K562 (cell line): ENCODE data around the gene PDE4D. TPM values are rescaled to one million over a fixed set of nuclear protein-coding genes. Genes with fewer than 3 reads are reported as not detected.

Source experiments
- ATAC-seq: fragments of 200-7000 bp; cut with Tn5 transposase; 3 replicates; pipeline ENCODE4 v1.9.1; 2020; ENCODE audit warnings: moderate library complexity
- BruUV-seq: library from RNA; stranded (reverse); fragments of 400-500 nt; replicated peaks from 2 replicates; lab custom pipeline; 2021; lab: Mats Ljungman, UMichigan
- CTCF ChIA-PET: fragments of 300-600 bp; formaldehyde crosslinking; extraction: SDS; loops from one replicate; lab custom pipeline; 2021; ENCODE audit warnings: low intra/inter-chr PET ratio; lab: Yijun Ruan, JAX
- POLR2A ChIA-PET: fragments of 300-600, 350-650 bp; sonication (Branson Sonifier 250); formaldehyde crosslinking; extraction: SDS; loops from one replicate; lab custom pipeline; 2021; ENCODE audit warnings: antibody characterized with exemption, inconsistent platforms; lab: Yijun Ruan, JAX
- DNase-seq, 4 experiments: peaks; one replicate each; pipeline versions ENCODE4 v3.0.0 to v3.0.0-alpha.2; 2011 to 2018; ENCODE audit warnings: low spot score in 3 of 4, mixed read lengths in 3 of 4; ENCODE audit errors: extremely low read depth in 1 of 4
- FAIRE-seq: peaks from 2 replicates; lab custom pipeline; 2011; peaks lifted over from hg19 to GRCh38; lab: Jason Lieb, UNC
- H2AFZ ChIP-seq: 2 replicates; pipeline ENCODE4 v1.6.0; 2011; ENCODE audit warnings: low read depth, low read length, control low read depth, inconsistent platforms
- H3K27ac ChIP-seq: fragments of 200-600 bp; 3 replicates; pipeline ENCODE4 v1.8.0; 2011; ENCODE audit warnings: low read depth, mild to moderate bottlenecking, control low read depth, inconsistent platforms, low read length, moderate library complexity, mixed read lengths; ENCODE audit errors: extremely low read depth
- H3K27me3 ChIP-seq, 2 experiments: fragments of 300-600 bp in 1 of 2; 2 replicates in 1 of 2; 3 replicates in 1 of 2; pipeline versions ENCODE4 v1.6.0 to v1.8.0; 2011; ENCODE audit warnings: inconsistent platforms in 2 of 2, low read length in 2 of 2, mild to moderate bottlenecking in 1 of 2, mixed read lengths in 1 of 2, moderate library complexity in 1 of 2; ENCODE audit not compliant: control insufficient read depth in 2 of 2, insufficient read depth in 2 of 2
- H3K36me3 ChIP-seq: fragments of 300-600 bp; 3 replicates; pipeline ENCODE4 v1.8.0; 2011; ENCODE audit warnings: mild to moderate bottlenecking, low read length, inconsistent platforms; ENCODE audit not compliant: control insufficient read depth, insufficient read depth
- H3K4me1 ChIP-seq, 2 experiments: fragments of 200-600 bp in 1 of 2; replicated peaks in 1 of 2; 2 replicates in 1 of 2; 3 replicates in 1 of 2; pipeline versions ENCODE4 v1.5.1 to v1.8.0; 2011; ENCODE audit warnings: inconsistent platforms in 2 of 2, low read length in 2 of 2, mild to moderate bottlenecking in 1 of 2, mixed read lengths in 1 of 2, moderate library complexity in 1 of 2; ENCODE audit not compliant: control insufficient read depth in 2 of 2, insufficient read depth in 2 of 2
- H3K4me2 ChIP-seq: 2 replicates; pipeline ENCODE4 v1.6.1; 2011; ENCODE audit warnings: low read length, control low read depth, inconsistent platforms, mixed read lengths; ENCODE audit not compliant: insufficient read depth
- H3K4me3 ChIP-seq: fragments of 200-600 bp; sonication (generic), shearing (Covaris generic); 2 replicates; pipeline ENCODE4 v1.5.1; 2016; ENCODE audit warnings: control low read depth, inconsistent platforms
- H3K79me2 ChIP-seq: fragments of 200-600 bp; 3 replicates; pipeline ENCODE4 v1.8.0; 2011; ENCODE audit warnings: low read length, inconsistent platforms; ENCODE audit not compliant: control insufficient read depth, insufficient read depth
- H3K9ac ChIP-seq, 2 experiments: 2 replicates each; pipeline versions ENCODE4 v1.6.0 to v1.6.1; 2011; ENCODE audit warnings: low read depth in 2 of 2, low read length in 2 of 2, control low read depth in 1 of 2, inconsistent platforms in 1 of 2, mild to moderate bottlenecking in 1 of 2, mixed read lengths in 1 of 2; ENCODE audit not compliant: insufficient read depth in 1 of 2
- H3K9me1 ChIP-seq: one replicate; pipeline ENCODE4 v1.6.0; 2011; ENCODE audit warnings: inconsistent platforms, mild to moderate bottlenecking, low read length, moderate library complexity; ENCODE audit not compliant: control insufficient read depth, insufficient read depth
- H3K9me3 ChIP-seq: replicated peaks from 2 replicates; pipeline ENCODE4 v1.5.1; 2011; ENCODE audit warnings: low read depth, low read length, inconsistent platforms; ENCODE audit not compliant: control insufficient read depth, insufficient read depth
- H4K20me1 ChIP-seq: replicated peaks from 2 replicates; pipeline ENCODE4 v1.6.1; 2011; ENCODE audit warnings: low read length, inconsistent platforms, mixed read lengths; ENCODE audit not compliant: control insufficient read depth, insufficient read depth
- CHD1 ChIP-seq: fragments of 200-600 bp; sonication (generic); IDR thresholded peaks from one replicate; pipeline ENCODE4 v1.6.1; 2012; ENCODE audit warnings: mild to moderate bottlenecking, moderate library complexity, low read length, inconsistent platforms
- CXXC5 ChIP-seq: fragments of 250-450 bp; sonication (Bioruptor Pico); IDR thresholded peaks from 2 replicates; pipeline ENCODE4 v1.8.0; 2022; ENCODE audit warnings: inconsistent platforms, mild to moderate bottlenecking, moderate library complexity
- IFI16 ChIP-seq: fragments of 250-450 bp; sonication (Bioruptor Pico); IDR thresholded peaks from 2 replicates; pipeline ENCODE4 v2.1.2; 2022; ENCODE audit warnings: mild to moderate bottlenecking, inconsistent platforms
- KAT7 ChIP-seq: sonication (generic); formaldehyde crosslinking; IDR thresholded peaks from 2 replicates; pipeline ENCODE4 v1.8.0; 2022; ENCODE audit warnings: missing genetic modification reagents, mild to moderate bottlenecking, borderline replicate concordance
- MEF2D ChIP-seq: conservative IDR thresholded peaks from 2 replicates; pipeline ENCODE4 v1.6.1; 2016; ENCODE audit warnings: low read depth, missing genetic modification characterization, missing compliant biosample characterization
- NEUROD1 ChIP-seq: fragments of 150-350 bp; IDR thresholded peaks from 2 replicates; pipeline ENCODE4 v1.6.1; 2014; ENCODE audit warnings: borderline replicate concordance, low read length, low read depth; ENCODE audit not compliant: partially characterized antibody
- PHTF2 ChIP-seq: fragments of 250-450 bp; sonication (Bioruptor Pico); IDR thresholded peaks from 2 replicates; pipeline ENCODE4 v1.5.0; 2021; ENCODE audit warnings: mild to moderate bottlenecking
- SREBF2 ChIP-seq: sonication (generic); formaldehyde crosslinking; IDR thresholded peaks from 2 replicates; pipeline ENCODE4 v1.4.0; 2020; ENCODE audit warnings: mild to moderate bottlenecking, missing genetic modification reagents
- SRSF3 ChIP-seq: fragments of 200-400 bp; formaldehyde crosslinking; IDR thresholded peaks from 2 replicates; pipeline ENCODE4 v1.6.1; 2016; ENCODE audit warnings: mild to moderate bottlenecking, low read length, moderate library complexity; ENCODE audit not compliant: insufficient read depth
- ZNF282 ChIP-seq: sonication (generic); formaldehyde crosslinking; IDR thresholded peaks from 2 replicates; pipeline ENCODE4 v1.8.1; 2023; ENCODE audit warnings: missing genetic modification reagents
- WGBS: fragments of 100-300 bp; shearing (Covaris generic); methylation state at CpG from one replicate; pipeline ENCODE4 v1.1.6; 2016; ENCODE audit warnings: low coverage, mixed read lengths; ENCODE audit not compliant: insufficient coverage; ENCODE audit errors: missing lambda C conversion rate; 5-methylcytosine and 5-hydroxymethylcytosine counted together
- in situ Hi-C: fragments of 300-500 bp; cut with MboI; formaldehyde crosslinking; loops from 4 replicates; pipeline ENCODE4 v1.15.0; 2018; ENCODE audit warnings: inconsistent platforms, mixed read lengths
- intact Hi-C: fragments of 100-400 bp; cut with micrococcal nuclease; formaldehyde crosslinking; loops from 2 replicates; pipeline ENCODE4 v1.14.2; 2022
- polyA plus RNA-seq, 8 experiments: library from polyadenylated mRNA; depleted of rRNA in 4 of 8; stranded (reverse) in 5 of 8; unstranded in 3 of 8; fragments of >200 nt; fragmentation: Nextera tagmentation in 2 of 8; fragmentation: Illumina TruSeq in 1 of 8; extraction: Ambion mirVana in 2 of 8; extraction: Trizol in 1 of 8; gene quantifications; 2 replicates each; pipeline versions ENCODE4 v1.2.1 to v1.2.3, GENCODE V29; 2011 to 2014; ENCODE audit warnings: inconsistent platforms in 1 of 8, missing spikeins in 1 of 8
- total RNA-seq, 7 experiments: library from RNA; depleted of rRNA in 6 of 7; stranded (reverse); fragments of >200 nt in 6 of 7; fragmentation: Illumina TruSeq in 2 of 7; extraction: Trizol in 2 of 7; gene quantifications; 2 replicates each; pipeline versions ENCODE4 v1.2.1 to v1.2.3, GENCODE V29; 2011 to 2021; ENCODE audit warnings: low replicate concordance in 1 of 7
- TF ChIP-seq, protein P1 (sequence below): fragments of 250-450 bp; sonication (Bioruptor Pico); IDR thresholded peaks from 2 replicates; pipeline ENCODE4 v1.4.0; 2020; ENCODE audit warnings: mild to moderate bottlenecking
- TF ChIP-seq, protein P2 (sequence below): sonication (generic); formaldehyde crosslinking; IDR thresholded peaks from 2 replicates; pipeline ENCODE4 v1.8.1; 2022; ENCODE audit warnings: missing genetic modification reagents
- TF ChIP-seq, protein P3 (sequence below): sonication (generic); formaldehyde crosslinking; IDR thresholded peaks from 2 replicates; pipeline ENCODE4 v1.8.0; 2023; ENCODE audit warnings: mild to moderate bottlenecking, missing genetic modification reagents
- TF ChIP-seq, protein P4 (sequence below): sonication (generic); formaldehyde crosslinking; IDR thresholded peaks from 2 replicates; pipeline ENCODE4 v1.8.0; 2022; ENCODE audit warnings: mild to moderate bottlenecking, missing genetic modification reagents, borderline replicate concordance

Gene PDE4D
- total and polyA plus RNA-seq, 9 of the 15 experiments (the other 6 are each of a cell fraction or from before 2014, with no cell fraction given), result 0.04 to 0.46 (median 0.13) TPM

DNA sequence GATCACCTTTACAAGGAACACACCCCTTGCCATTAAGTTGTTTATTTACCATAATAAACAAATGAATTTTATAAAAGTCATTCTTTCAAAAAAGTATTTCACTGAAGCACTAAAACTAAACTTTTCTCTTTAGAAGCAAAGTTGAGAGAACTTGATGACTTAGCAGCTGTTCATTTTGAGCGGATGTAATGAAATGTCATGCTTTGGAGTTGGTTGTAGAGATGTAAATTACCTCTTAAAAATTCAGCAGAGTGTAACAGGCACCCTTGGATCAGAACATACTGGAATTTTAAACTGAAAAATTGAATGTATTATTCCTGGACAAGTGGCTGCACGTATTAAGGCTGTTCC, 617.2 kb downstream of the PDE4D start:
- CTCF ChIA-PET, result no interaction called here
- in situ Hi-C loops, result no loop called here
- no peak for FAIRE-seq

More for the DNA sequence above, 617.2 kb downstream of the PDE4D start:
- no peaks in the 10 kb centered on the region for H3K27me3 ChIP-seq
- no peaks in the 10 kb centered on the region for H3K9me1 ChIP-seq
- H3K79me2 ChIP-seq, result no peaks in the 10 kb centered on the region
- TF ChIP-seq, protein P1, sequence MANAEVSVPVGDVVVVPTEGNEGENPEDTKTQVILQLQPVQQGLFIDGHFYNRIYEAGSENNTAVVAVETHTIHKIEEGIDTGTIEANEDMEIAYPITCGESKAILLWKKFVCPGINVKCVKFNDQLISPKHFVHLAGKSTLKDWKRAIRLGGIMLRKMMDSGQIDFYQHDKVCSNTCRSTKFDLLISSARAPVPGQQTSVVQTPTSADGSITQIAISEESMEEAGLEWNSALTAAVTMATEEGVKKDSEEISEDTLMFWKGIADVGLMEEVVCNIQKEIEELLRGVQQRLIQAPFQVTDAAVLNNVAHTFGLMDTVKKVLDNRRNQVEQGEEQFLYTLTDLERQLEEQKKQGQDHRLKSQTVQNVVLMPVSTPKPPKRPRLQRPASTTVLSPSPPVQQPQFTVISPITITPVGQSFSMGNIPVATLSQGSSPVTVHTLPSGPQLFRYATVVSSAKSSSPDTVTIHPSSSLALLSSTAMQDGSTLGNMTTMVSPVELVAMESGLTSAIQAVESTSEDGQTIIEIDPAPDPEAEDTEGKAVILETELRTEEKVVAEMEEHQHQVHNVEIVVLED (CRISPR knock-in tag), result no peak
- no peak for TF ChIP-seq MEF2D (tag)
- TF ChIP-seq, protein P2, sequence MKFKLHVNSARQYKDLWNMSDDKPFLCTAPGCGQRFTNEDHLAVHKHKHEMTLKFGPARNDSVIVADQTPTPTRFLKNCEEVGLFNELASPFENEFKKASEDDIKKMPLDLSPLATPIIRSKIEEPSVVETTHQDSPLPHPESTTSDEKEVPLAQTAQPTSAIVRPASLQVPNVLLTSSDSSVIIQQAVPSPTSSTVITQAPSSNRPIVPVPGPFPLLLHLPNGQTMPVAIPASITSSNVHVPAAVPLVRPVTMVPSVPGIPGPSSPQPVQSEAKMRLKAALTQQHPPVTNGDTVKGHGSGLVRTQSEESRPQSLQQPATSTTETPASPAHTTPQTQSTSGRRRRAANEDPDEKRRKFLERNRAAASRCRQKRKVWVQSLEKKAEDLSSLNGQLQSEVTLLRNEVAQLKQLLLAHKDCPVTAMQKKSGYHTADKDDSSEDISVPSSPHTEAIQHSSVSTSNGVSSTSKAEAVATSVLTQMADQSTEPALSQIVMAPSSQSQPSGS (CRISPR knock-in tag), result no peak
- no peak for TF ChIP-seq CHD1
- no peak for TF ChIP-seq IFI16 (CRISPR knock-in tag)
- TF ChIP-seq CXXC5 (CRISPR knock-in tag), result no peak
- TF ChIP-seq, protein P3, sequence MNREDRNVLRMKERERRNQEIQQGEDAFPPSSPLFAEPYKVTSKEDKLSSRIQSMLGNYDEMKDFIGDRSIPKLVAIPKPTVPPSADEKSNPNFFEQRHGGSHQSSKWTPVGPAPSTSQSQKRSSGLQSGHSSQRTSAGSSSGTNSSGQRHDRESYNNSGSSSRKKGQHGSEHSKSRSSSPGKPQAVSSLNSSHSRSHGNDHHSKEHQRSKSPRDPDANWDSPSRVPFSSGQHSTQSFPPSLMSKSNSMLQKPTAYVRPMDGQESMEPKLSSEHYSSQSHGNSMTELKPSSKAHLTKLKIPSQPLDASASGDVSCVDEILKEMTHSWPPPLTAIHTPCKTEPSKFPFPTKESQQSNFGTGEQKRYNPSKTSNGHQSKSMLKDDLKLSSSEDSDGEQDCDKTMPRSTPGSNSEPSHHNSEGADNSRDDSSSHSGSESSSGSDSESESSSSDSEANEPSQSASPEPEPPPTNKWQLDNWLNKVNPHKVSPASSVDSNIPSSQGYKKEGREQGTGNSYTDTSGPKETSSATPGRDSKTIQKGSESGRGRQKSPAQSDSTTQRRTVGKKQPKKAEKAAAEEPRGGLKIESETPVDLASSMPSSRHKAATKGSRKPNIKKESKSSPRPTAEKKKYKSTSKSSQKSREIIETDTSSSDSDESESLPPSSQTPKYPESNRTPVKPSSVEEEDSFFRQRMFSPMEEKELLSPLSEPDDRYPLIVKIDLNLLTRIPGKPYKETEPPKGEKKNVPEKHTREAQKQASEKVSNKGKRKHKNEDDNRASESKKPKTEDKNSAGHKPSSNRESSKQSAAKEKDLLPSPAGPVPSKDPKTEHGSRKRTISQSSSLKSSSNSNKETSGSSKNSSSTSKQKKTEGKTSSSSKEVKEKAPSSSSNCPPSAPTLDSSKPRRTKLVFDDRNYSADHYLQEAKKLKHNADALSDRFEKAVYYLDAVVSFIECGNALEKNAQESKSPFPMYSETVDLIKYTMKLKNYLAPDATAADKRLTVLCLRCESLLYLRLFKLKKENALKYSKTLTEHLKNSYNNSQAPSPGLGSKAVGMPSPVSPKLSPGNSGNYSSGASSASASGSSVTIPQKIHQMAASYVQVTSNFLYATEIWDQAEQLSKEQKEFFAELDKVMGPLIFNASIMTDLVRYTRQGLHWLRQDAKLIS (CRISPR knock-in tag), result no peak
- no peak for TF ChIP-seq ZNF282
- TF ChIP-seq, protein P4, sequence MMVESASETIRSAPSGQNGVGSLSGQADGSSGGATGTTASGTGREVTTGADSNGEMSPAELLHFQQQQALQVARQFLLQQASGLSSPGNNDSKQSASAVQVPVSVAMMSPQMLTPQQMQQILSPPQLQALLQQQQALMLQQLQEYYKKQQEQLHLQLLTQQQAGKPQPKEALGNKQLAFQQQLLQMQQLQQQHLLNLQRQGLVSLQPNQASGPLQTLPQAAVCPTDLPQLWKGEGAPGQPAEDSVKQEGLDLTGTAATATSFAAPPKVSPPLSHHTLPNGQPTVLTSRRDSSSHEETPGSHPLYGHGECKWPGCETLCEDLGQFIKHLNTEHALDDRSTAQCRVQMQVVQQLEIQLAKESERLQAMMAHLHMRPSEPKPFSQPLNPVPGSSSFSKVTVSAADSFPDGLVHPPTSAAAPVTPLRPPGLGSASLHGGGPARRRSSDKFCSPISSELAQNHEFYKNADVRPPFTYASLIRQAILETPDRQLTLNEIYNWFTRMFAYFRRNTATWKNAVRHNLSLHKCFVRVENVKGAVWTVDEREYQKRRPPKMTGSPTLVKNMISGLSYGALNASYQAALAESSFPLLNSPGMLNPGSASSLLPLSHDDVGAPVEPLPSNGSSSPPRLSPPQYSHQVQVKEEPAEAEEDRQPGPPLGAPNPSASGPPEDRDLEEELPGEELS (CRISPR knock-in tag), result no peak
- TF ChIP-seq PHTF2, result no peak
- no peak for TF ChIP-seq SREBF2
- TF ChIP-seq NEUROD1, result no peak
- TF ChIP-seq KAT7 (CRISPR knock-in tag), result no peak
- TF ChIP-seq SRSF3, result no peak
- POLR2A ChIA-PET, result no interaction called here
- H2AFZ ChIP-seq, result no peak overlapping the region
- no peak overlapping the region for H3K9ac ChIP-seq
- 0% methylated on average over 2 of the region's 2 CpGs for WGBS
- H3K4me1 ChIP-seq, result no peaks in the 10 kb centered on the region
- H3K27ac ChIP-seq, result no peak overlapping the region
- no peak for DNase-seq
- no peak overlapping the region for H3K4me3 ChIP-seq
- H3K4me2 ChIP-seq, result no peak overlapping the region
- no peaks in the 10 kb centered on the region for H4K20me1 ChIP-seq
- H3K9me3 ChIP-seq, result no peaks in the 10 kb centered on the region
- H3K36me3 ChIP-seq, result no peaks in the 10 kb centered on the region
- intact Hi-C loops, result no loop called here
- ATAC-seq, result no peak
- BruUV-seq, result no TSS peak
